ENCODE measurements around the gene KCNK13.

The KCNK13 gene

DNA sequence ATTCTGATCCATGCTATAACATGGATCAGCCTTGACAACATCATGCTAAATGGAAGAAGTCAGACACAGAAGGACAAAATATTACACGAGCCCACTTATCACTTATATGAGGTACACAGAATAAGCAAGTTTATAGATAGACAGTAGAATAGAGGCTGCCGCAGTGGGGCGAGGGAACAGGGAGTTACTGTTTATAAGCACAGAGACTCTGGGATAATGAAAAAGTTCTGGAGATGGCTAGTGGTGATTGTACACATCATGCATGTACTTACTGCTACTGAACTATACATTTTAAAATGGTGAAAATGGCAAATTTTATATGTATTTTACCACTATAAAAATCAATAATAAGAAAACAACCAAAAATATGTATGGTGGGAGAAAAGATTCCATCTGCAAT is 99.3 kb downstream of the KCNK13 start:
- no peak overlapping the region for H2AFZ ChIP-seq (ENCODE audit: low read depth, low read length)
- H3K27ac ChIP-seq (ENCODE audit: low read length): no peak overlapping the region
- H3K9ac ChIP-seq (ENCODE audit: low read depth, low read length): no peak overlapping the region
- DNase-seq: no peak
- no peaks in the 10 kb centered on the region for H3K4me1 ChIP-seq (ENCODE audit: insufficient read depth, low read length)
- no peaks in the 10 kb centered on the region for H3K79me2 ChIP-seq (ENCODE audit: insufficient read depth, low read length)
- no peak for ATAC-seq (ENCODE audit: insufficient read depth, low read depth)
- H3K4me2 ChIP-seq (ENCODE audit: insufficient read depth, low read length): no peak overlapping the region
- H4K20me1 ChIP-seq (ENCODE audit: insufficient read depth, low read length): no peaks in the 10 kb centered on the region
- H3K9me3 ChIP-seq (ENCODE audit: insufficient read depth, low read length, severe bottlenecking): no peaks in the 10 kb centered on the region
- TF ChIP-seq EZH2 (IDR thresholded peaks at IDR 0.05; ENCODE audit: borderline replicate concordance, low read depth, low read length, severe bottlenecking) (no peak), CTCF (IDR thresholded peaks at IDR 0.05; ENCODE audit: borderline replicate concordance, extremely low read depth, low read length, poor library complexity, severe bottlenecking) (no peak)
- H3K4me3 ChIP-seq (ENCODE audit: low read depth in 1 of 2, low read length in 2 of 2): no peak overlapping the region
- no peaks in the 10 kb centered on the region for H3K36me3 ChIP-seq (ENCODE audit: insufficient read depth, low read length)
- peaks cover 17% of the 10 kb centered on the region for H3K27me3 ChIP-seq (ENCODE audit: insufficient read depth, low read length, poor library complexity)

GRCh38 chr14:90168425-90169105 is 106.8 kb downstream of the KCNK13 start:
- TF ChIP-seq EZH2 (IDR thresholded peaks at IDR 0.05; ENCODE audit: borderline replicate concordance, low read depth, low read length, severe bottlenecking): no peak
- TF ChIP-seq CTCF (IDR thresholded peaks at IDR 0.05; ENCODE audit: borderline replicate concordance, extremely low read depth, low read length, poor library complexity, severe bottlenecking): no peak
- Histone ChIP-seq H2AFZ (ENCODE audit: low read depth, low read length) (no peak overlapping the region), H3K9ac (ENCODE audit: low read depth, low read length) (no peak overlapping the region), H3K27ac (ENCODE audit: low read length) (no peak overlapping the region), H3K27me3 (ENCODE audit: insufficient read depth, low read length, poor library complexity) (peaks cover 6% of the 10 kb centered on the region), H3K9me3 (ENCODE audit: insufficient read depth, low read length, severe bottlenecking) (no peaks in the 10 kb centered on the region), H3K4me3 (ENCODE audit: low read depth in 1 of 2, low read length in 2 of 2) (no peak overlapping the region), H3K4me2 (ENCODE audit: insufficient read depth, low read length) (no peak overlapping the region), H3K4me1 (ENCODE audit: insufficient read depth, low read length) (no peaks in the 10 kb centered on the region), H4K20me1 (ENCODE audit: insufficient read depth, low read length) (no peaks in the 10 kb centered on the region), H3K36me3 (ENCODE audit: insufficient read depth, low read length) (no peaks in the 10 kb centered on the region), H3K79me2 (ENCODE audit: insufficient read depth, low read length) (no peaks in the 10 kb centered on the region)
- ATAC-seq (ENCODE audit: insufficient read depth, low read depth) (no peak), DNase-seq (no peak)

GRCh38 chr14:90175631-90176030 is 113.8 kb downstream of the KCNK13 start:
- H3K27me3 ChIP-seq (ENCODE audit: insufficient read depth, low read length, poor library complexity): peaks cover 5% of the 10 kb centered on the region
- no peaks in the 10 kb centered on the region for H4K20me1 ChIP-seq (ENCODE audit: insufficient read depth, low read length)
- no peak overlapping the region for H3K9ac ChIP-seq (ENCODE audit: low read depth, low read length)
- H3K4me1 ChIP-seq (ENCODE audit: insufficient read depth, low read length): no peaks in the 10 kb centered on the region
- no peaks in the 10 kb centered on the region for H3K79me2 ChIP-seq (ENCODE audit: insufficient read depth, low read length)
- DNase-seq (no peak), ATAC-seq (ENCODE audit: insufficient read depth, low read depth) (no peak)
- no peak overlapping the region for H2AFZ ChIP-seq (ENCODE audit: low read depth, low read length)
- H3K9me3 ChIP-seq (ENCODE audit: insufficient read depth, low read length, severe bottlenecking): no peaks in the 10 kb centered on the region
- TF ChIP-seq CTCF (IDR thresholded peaks at IDR 0.05; ENCODE audit: borderline replicate concordance, extremely low read depth, low read length, poor library complexity, severe bottlenecking): no peak
- no peak for TF ChIP-seq EZH2 (IDR thresholded peaks at IDR 0.05; ENCODE audit: borderline replicate concordance, low read depth, low read length, severe bottlenecking)
- no peaks in the 10 kb centered on the region for H3K36me3 ChIP-seq (ENCODE audit: insufficient read depth, low read length)
- no peak overlapping the region for H3K27ac ChIP-seq (ENCODE audit: low read length)
- H3K4me2 ChIP-seq (ENCODE audit: insufficient read depth, low read length): no peak overlapping the region
- no peak overlapping the region for H3K4me3 ChIP-seq (ENCODE audit: low read depth in 1 of 2, low read length in 2 of 2)

All from DND-41 (cell line).